C4-2B (cell line): Measurements from ENCODE around the gene STK17A.

ENCODE experiments used
- H3K27ac ChIP-seq: fragments of 450-650 bp; 2 replicates; pipeline ENCODE4 v1.5.1; 2017
- ZFX ChIP-seq: fragments of 450-650 bp; IDR thresholded peaks from 2 replicates; pipeline ENCODE4 v1.6.1; 2017
- TF ChIP-seq, protein P1 (sequence below): fragments of 450-650 bp; conservative IDR thresholded peaks from 2 replicates; pipeline ENCODE4 v1.5.1; 2017; ENCODE audit warnings: mild to moderate bottlenecking

Gene STK17A

DNA sequence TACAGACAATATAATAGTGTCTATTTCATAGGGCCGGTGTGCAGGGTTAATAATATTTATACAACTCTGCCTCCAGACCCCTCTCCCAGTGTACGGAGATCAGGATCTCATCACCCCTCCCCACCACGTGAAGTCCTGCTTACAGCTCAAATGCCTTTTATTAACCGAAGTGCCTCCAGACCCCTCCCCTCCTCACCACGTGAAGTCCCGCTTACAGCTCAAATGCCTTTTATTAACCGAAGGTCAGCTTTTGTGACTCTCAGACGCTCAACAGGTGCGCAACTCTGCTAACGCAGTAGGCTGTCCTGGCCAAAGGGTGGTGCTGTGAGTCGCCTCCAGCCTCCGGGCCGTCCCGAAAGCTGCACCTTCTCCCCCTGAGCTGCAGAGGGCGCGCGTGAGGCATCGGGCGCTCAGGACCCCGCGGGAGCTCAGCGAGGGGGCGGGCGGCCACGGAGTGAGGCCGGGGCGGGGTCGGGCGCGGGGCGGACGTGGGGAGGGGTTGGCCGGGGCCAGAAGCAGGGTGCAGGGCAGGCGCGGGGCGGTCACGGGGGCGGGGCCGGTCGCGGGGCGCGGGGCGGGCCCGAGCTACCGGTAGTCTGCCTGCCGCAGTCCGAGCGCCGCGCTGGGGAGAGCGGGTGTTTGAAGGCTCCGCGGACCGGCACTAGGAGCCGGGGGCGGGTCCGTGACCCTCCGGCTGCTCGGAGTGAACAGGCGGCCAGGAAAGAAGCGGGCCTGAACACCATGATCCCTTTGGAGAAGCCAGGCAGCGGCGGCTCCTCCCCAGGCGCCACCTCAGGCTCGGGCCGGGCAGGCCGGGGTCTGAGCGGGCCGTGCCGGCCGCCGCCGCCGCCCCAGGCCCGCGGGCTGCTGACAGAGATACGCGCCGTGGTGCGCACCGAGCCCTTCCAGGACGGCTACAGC lies at the start of gene STK17A:
Gene STK17A, plus strand, starts transcription at position 606 of the 921 bp plus-strand sequence. Its CDS starts 136 bp downstream, at position 742.
- peak within 1 kb of the TSS; percentile 72 for H3K27ac ChIP-seq
- TF ChIP-seq ZFX: peak; percentile 86
- TF ChIP-seq, protein P1, sequence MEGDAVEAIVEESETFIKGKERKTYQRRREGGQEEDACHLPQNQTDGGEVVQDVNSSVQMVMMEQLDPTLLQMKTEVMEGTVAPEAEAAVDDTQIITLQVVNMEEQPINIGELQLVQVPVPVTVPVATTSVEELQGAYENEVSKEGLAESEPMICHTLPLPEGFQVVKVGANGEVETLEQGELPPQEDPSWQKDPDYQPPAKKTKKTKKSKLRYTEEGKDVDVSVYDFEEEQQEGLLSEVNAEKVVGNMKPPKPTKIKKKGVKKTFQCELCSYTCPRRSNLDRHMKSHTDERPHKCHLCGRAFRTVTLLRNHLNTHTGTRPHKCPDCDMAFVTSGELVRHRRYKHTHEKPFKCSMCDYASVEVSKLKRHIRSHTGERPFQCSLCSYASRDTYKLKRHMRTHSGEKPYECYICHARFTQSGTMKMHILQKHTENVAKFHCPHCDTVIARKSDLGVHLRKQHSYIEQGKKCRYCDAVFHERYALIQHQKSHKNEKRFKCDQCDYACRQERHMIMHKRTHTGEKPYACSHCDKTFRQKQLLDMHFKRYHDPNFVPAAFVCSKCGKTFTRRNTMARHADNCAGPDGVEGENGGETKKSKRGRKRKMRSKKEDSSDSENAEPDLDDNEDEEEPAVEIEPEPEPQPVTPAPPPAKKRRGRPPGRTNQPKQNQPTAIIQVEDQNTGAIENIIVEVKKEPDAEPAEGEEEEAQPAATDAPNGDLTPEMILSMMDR: peak; percentile 99

- H3K27ac ChIP-seq: no peak overlapping the region
- TF ChIP-seq, protein P1: no peak
- TF ChIP-seq ZFX: no peak
Observed at GRCh38 chr7:43533801-43534479, 49.0 kb upstream of the STK17A start.

DNA sequence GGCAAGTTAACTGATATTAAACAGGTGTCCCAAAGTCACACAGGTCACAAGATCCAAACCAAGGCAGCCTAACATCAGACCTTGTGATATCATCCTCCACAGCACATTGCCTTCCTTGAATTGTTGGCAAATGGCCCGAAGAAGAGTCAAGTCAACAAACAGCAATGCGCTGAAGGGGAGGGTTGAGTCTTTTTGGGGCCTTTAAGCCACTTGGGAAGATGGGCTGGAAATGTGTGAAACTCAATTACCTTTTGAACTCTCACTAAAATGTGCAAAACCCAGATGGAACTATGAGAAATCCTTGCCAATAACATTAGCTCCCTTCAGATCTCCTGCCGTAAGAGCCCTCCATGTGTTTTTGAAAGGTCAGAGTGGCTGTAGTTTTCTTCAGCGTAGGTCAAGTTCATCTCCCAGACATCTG lies 47.9 kb upstream of the STK17A start:
- TF ChIP-seq, protein P1: no peak
- no peak for TF ChIP-seq ZFX
- H3K27ac ChIP-seq: no peak overlapping the region

GRCh38 chr7:43535810-43536585 lies 46.9 kb upstream of the STK17A start:
- TF ChIP-seq ZFX: no peak
- TF ChIP-seq, protein P1: no peak
- no peak overlapping the region for H3K27ac ChIP-seq

- no peak for TF ChIP-seq ZFX
- H3K27ac ChIP-seq: no peak overlapping the region
Observed at GRCh38 chr7:43536773-43537172, 46.1 kb upstream of the STK17A start.

DNA sequence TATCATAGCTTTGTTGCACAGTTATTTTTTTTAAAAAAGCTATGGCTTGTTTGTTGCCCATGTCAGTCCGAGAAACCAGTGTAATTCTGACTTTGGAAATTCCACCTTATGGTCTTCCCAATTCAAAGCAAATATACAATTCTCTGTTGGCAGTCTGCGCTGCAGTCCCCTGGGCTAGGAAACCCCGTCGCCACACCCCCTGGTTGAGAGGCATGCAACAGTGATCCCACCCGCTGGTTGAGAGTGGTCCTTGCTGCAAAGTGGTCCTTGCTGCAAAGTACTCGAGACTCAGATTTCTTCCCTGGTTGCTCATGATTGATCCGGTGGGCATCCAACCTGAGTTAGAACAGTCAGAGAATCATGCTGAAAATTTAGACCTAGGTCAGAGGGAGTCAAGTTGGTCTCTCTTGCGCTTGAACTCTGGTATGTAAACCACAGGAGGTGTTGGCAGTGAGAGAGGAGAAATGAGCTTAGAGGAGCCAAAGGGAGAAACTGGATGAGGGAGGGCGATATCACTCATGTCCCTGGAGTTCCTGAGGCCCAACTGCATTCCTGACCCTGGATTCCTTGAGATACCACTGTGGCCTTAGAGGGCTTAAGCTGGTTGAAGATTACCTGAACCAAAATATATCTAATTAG lies 45.0 kb upstream of the STK17A start:
- no peak overlapping the region for H3K27ac ChIP-seq
- no peak for TF ChIP-seq ZFX
- TF ChIP-seq, protein P1: no peak

- no peak for TF ChIP-seq ZFX
- TF ChIP-seq, protein P1: no peak
- no peak overlapping the region for H3K27ac ChIP-seq
Observed at GRCh38 chr7:43538404-43538771, 44.5 kb upstream of the STK17A start.
